Right lobe of liver (tissue), 6 donors: Measurements from ENCODE around the gene GJB4. TPM values are rescaled to one million over a fixed set of nuclear protein-coding genes. Genes with fewer than 3 reads are reported as not detected.

Source experiments
- ATAC-seq, 4 donors: fragments of 200-7000 bp; cut with Tn5 transposase; one replicate each; pipeline ENCODE4 v1.9.1; 2020; ENCODE audit warnings: mild to moderate bottlenecking in 4 of 4, moderate library complexity in 4 of 4
- DNase-seq, 3 donors: peaks; one replicate each; pipeline ENCODE4 v3.0.0-alpha.2; 2020
- H3K27ac ChIP-seq, 3 donors: fragments of 200-600 bp; one replicate each; pipeline ENCODE4 v1.8.0; 2022
- H3K27me3 ChIP-seq, 2 donors: fragments of 200-600 bp; one replicate each; pipeline ENCODE4 v1.8.0; 2022
- H3K36me3 ChIP-seq, 4 donors: fragments of 200-600 bp; sonication (generic) in 1 of 4; one replicate each; pipeline versions ENCODE4 v1.5.1 to v1.8.0; 2017 to 2022; ENCODE audit warnings: control low read depth in 1 of 4
- H3K4me1 ChIP-seq, 4 donors: fragments of 200-600 bp; sonication (generic) in 1 of 4; one replicate each; pipeline versions ENCODE4 v1.5.1 to v1.8.0; 2017 to 2022; ENCODE audit warnings: control low read depth in 1 of 4
- H3K4me3 ChIP-seq, 3 donors: fragments of 200-600 bp; one replicate each; pipeline ENCODE4 v1.8.0; 2022
- H3K9me3 ChIP-seq, 4 donors: fragments of 200-600 bp; sonication (generic) in 1 of 4; one replicate each; pipeline versions ENCODE4 v1.5.1 to v1.8.0; 2017 to 2022; ENCODE audit warnings: control low read depth in 1 of 4
- CTCF ChIP-seq, 4 donors: fragments of 200-600 bp in 3 of 4; fragments of 450-650 bp in 1 of 4; IDR thresholded peaks; one replicate each; pipeline versions ENCODE4 v1.5.1 to v1.8.0; 2016 to 2022; ENCODE audit warnings: antibody characterized with exemption in 4 of 4, mild to moderate bottlenecking in 2 of 4
- POLR2A ChIP-seq: fragments of 450-650 bp; IDR thresholded peaks from one replicate; pipeline ENCODE4 v1.6.1; 2017; ENCODE audit warnings: antibody characterized with exemption, mild to moderate bottlenecking
- WGBS: methylation state at CpG from one replicate; pipeline ENCODE4 v1.1.6; 2018; ENCODE audit warnings: low coverage, low lambda C conversion rate; ENCODE audit not compliant: insufficient coverage; ENCODE audit errors: missing lambda C conversion rate; 5-methylcytosine and 5-hydroxymethylcytosine counted together
- intact Hi-C, 2 donors: fragments of 100-400 bp; cut with DNase I; formaldehyde crosslinking; loops; one replicate each; pipeline versions ENCODE4 v1.11.2 to v1.14.1; 2022
- long read RNA-seq: library from polyadenylated mRNA; unstranded; transcript quantifications from one replicate; pipeline ENCODE4 v2.0.0, GENCODE V29; 2019
- total RNA-seq, 6 experiments: library from RNA; depleted of rRNA in 2 of 6; stranded (reverse); fragments of >200 nt in 2 of 6; fragmentation: NEBNext Ultra II Directional in 3 of 6; extraction: Animal tissue kit (Norgen Biotek cat#: 25700) in 3 of 6; gene quantifications; one replicate each; pipeline versions ENCODE4 v1.1.0 to v1.2.4, GENCODE V29; 2016 to 2023
- donor health status: DM: no; HTN: yes; CAD: no.
- donor health status: DM: no; HTN: no; CAD: no.
- donor health status: DM: no; HTN: no; CAD: no.
- donor health status: DM: no; HTN: yes; CAD: no.
- donor health status: DM: no; HTN: yes; CAD: no.

Gene GJB4
- total RNA-seq: not detected
- long read RNA-seq: 0 reads

- Histone ChIP-seq H3K9me3 (no peaks in the 10 kb centered on the region), H3K27ac (no peak within 1 kb of the TSS), H3K27me3 (no peaks in the 10 kb centered on the region), H3K4me1 (no peaks in the 10 kb centered on the region), H3K36me3 (no peaks in the 10 kb centered on the region), H3K4me3 (no peak within 1 kb of the TSS)
- TF ChIP-seq POLR2A (no peak), CTCF (IDR thresholded peaks at IDR 0.05) (no peak)
- DNase-seq (no peak), ATAC-seq (no peak)
- intact Hi-C loops: no loop called here
- 43% methylated on average over 5 of the region's 10 CpGs for WGBS
Observed at GRCh38 chr1:34759503-34760357, at the start of gene GJB4. Gene GJB4, plus strand, starts transcription at chr1:34759740. Its CDS starts 1,515 bp downstream, at chr1:34761255.

- no peak overlapping the region for H3K27ac ChIP-seq
- no peaks in the 10 kb centered on the region for H3K36me3 ChIP-seq
- intact Hi-C loops: no loop called here
- H3K4me1 ChIP-seq: no peaks in the 10 kb centered on the region
- no peaks in the 10 kb centered on the region for H3K9me3 ChIP-seq
- no peak for ATAC-seq
- TF ChIP-seq CTCF (IDR thresholded peaks at IDR 0.05) (no peak), POLR2A (no peak)
- no peak for DNase-seq
- no peaks in the 10 kb centered on the region for H3K27me3 ChIP-seq
- no peak overlapping the region for H3K4me3 ChIP-seq
Observed at GRCh38 chr1:34710812-34711211, 48.7 kb upstream of the GJB4 start.

- no peak for ATAC-seq
- intact Hi-C loops: no loop called here
- no peaks in the 10 kb centered on the region for H3K36me3 ChIP-seq
- no peak for TF ChIP-seq POLR2A
- TF ChIP-seq CTCF (IDR thresholded peaks at IDR 0.05): no peak
- no peak overlapping the region for H3K4me3 ChIP-seq
- WGBS: 82% methylated on average over 4 of the region's 4 CpGs
- H3K27ac ChIP-seq: no peak overlapping the region
- no peaks in the 10 kb centered on the region for H3K27me3 ChIP-seq
- DNase-seq: no peak
- no peaks in the 10 kb centered on the region for H3K9me3 ChIP-seq
- no peaks in the 10 kb centered on the region for H3K4me1 ChIP-seq
Observed at GRCh38 chr1:34711485-34711884, 48.1 kb upstream of the GJB4 start.

- Histone ChIP-seq H3K27ac (no peak overlapping the region), H3K4me1 (no peaks in the 10 kb centered on the region), H3K4me3 (no peak overlapping the region), H3K36me3 (no peaks in the 10 kb centered on the region), H3K27me3 (no peaks in the 10 kb centered on the region), H3K9me3 (no peaks in the 10 kb centered on the region)
- DNase-seq (no peak), ATAC-seq (no peak)
- no peak for TF ChIP-seq POLR2A
- TF ChIP-seq CTCF (IDR thresholded peaks at IDR 0.05): no peak
- intact Hi-C loops: no loop called here
- WGBS: 68% methylated on average over 4 of the region's 7 CpGs
Observed at GRCh38 chr1:34712007-34712688, 47.4 kb upstream of the GJB4 start.
